Cardiac septum (tissue), 1 donor: ENCODE results near the gene PDE9A. TPM values are rescaled to one million over a fixed set of nuclear protein-coding genes. Genes with fewer than 3 reads are reported as not detected.

Experiments used
- DNase-seq: peaks from one replicate; pipeline ENCODE4 v3.0.0-alpha.2; 2020; ENCODE audit warnings: low spot score
- intact Hi-C: fragments of 100-400 bp; cut with DNase I; formaldehyde crosslinking; loops from one replicate; pipeline ENCODE4 v1.14.0; 2022
- total RNA-seq: library from RNA; stranded (reverse); fragmentation: NEBNext Ultra II Directional; extraction: Animal tissue kit (Norgen Biotek cat#: 25700); gene quantifications from one replicate; pipeline ENCODE4 v1.2.1, GENCODE V29; 2021
- donor health status: DM: no; HTN: no; CAD: no.

The PDE9A gene
- total RNA-seq, 1 donor from 2014 or later: 1.1 TPM

GRCh38 chr21:42666023-42666747 lies 12.8 kb downstream of the PDE9A start:
- DNase-seq: no peak
- intact Hi-C loops: no loop called here

- no peak for DNase-seq
- intact Hi-C loops: no loop called here
These were observed 13.5 kb downstream of the PDE9A start for GRCh38 chr21:42666925-42667324.

DNA sequence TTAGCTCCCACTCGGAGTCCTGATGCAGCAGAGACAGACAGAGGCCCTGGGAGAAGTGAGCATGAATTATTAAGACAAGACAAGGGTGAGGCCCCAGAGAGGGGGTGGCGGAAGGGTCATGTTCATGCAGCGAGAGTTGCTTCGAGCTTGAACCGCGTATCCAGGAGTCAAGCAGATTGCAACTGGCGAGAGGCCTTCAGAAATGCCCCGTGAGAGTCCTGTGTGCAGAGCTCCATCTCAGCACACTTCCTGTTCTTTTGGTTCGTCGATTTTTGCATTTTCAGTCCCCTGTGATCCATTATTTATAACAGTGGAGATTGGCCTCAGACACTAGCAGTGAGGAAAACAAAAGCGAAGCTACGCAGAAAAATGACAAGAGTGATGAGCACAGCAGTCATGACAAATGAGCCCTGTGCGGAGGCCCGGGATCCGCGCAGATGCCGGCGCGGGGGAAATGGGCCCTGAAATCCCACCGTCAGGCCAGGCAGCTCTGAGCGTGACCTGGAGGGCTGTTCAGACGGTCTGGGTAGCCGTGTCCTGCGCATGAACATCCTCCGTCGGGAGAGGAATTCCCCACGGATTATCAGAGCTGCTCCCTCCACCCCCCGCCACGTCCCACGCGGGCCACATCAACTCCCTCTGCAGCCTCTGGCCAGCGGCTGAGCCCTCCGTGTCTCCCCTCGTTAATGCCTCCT lies 15.0 kb downstream of the PDE9A start:
- no peak for DNase-seq
- intact Hi-C loops: no loop called here

- DNase-seq: no peak
- intact Hi-C loops: no loop called here
These were observed 15.6 kb downstream of the PDE9A start for GRCh38 chr21:42669041-42669440.

- DNase-seq: no peak
- intact Hi-C loops: no loop called here
These were observed 16.8 kb downstream of the PDE9A start for GRCh38 chr21:42670058-42670880.

- intact Hi-C loops: no loop called here
These were observed 17.5 kb downstream of the PDE9A start for GRCh38 chr21:42670884-42671283.

DNA sequence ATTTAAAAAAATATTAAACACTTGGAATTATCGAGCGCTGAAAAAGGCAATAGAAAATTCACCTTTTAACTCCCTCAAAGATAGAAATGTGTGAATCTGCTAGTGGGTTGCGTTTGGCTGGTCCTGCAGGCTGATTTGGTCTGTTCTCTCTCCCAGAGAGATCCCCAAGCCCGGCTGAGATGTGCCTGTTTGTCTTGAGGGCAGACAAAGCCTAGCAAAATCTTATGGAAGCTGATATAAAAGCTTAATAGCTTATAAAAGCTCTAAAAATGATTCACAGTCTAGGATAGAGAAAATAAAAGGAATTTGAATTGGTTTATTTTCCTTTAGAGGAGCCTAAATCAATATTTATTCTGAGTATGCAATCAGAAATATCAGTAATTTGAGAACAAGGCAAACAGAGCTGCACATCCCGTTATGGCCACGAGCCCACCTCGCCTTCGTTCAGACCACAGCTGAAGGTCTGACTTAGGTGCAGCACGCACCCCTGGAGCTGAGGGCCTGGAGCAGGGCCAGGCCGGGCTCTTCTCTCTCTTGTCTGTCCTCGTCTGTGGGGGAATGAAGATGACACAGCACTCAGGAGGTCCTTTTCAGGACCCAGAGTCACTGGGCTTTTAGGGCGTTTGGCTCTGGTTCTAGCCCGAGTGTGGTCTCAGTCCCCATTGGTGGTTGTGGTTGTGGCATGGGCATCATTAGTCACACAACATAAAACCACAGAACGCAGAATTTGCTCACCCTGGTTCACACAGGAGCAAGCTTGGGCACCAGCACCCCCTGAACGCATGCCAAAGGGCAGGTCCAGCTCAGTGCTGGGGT lies 18.6 kb downstream of the PDE9A start:
- intact Hi-C loops: no loop called here
- DNase-seq: no peak

More at GRCh38 chr21:42670884-42671283, 17.5 kb downstream of the PDE9A start:
- no peak for DNase-seq

- intact Hi-C loops: no loop called here
- DNase-seq: no peak
These were observed 19.5 kb downstream of the PDE9A start for GRCh38 chr21:42672699-42673458.

DNA sequence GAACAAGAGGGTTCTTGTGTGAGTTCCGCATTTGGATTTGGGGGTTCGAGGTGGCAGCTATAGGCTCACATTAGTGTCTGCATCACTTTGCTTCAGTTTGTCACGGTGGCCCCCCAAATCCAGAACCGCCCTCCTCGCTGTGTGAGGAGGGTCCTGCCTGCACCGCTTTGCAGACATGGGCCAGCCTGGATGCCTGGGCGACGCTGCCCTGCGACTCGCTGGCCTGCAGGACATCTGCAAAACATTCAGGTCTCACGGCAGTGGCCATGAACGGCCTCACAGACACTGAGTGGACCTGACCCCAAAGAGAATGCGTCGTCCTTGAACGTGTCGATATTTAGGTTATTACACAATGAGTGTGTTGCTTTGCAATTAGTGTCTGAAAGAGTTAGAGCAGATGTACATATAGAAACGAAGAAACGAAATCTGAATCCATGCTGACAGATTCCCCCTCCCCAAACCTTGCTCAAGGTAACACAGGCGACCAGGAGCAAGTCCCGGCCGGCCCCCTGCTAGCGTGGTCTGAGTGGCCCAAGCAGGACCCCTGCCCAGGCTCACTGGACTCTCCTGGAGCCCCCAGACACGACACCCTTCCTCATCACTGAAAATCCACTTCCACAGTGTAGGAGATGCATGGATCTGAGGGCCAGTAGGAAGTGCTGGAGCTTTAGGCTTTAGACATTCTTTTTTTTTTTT lies 20.4 kb downstream of the PDE9A start:
- DNase-seq: no peak
- intact Hi-C loops: no loop called here

DNA sequence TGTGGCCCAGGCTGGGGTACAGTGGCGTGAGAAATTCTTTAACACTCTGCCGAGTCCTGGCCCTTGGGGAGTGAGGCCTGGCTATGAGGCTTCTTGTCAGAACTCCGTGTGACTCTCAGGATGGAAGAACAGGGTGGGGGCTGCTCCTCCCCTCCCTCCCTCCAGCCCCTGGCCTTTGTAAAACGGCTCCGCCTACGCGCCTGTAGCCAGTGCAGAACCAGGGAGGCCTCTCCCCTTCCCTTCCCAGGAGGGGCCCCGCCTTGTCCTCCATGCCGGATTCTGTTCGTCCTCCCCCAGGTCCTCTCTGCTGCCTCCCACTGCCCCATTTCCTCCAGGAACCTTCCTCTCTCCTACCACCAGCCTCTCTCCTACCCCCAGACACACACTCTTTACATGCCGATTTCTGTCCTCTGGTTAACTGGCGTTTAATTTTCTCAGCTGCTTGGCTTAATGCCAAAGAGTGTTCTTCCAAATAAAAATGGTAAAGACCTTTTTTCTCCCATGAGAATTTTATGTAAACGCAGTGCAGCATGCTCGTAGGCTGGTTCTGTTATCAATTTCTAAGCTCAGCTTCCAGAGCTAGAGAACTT lies 21.0 kb downstream of the PDE9A start:
- intact Hi-C loops: no loop called here
- DNase-seq: no peak

DNA sequence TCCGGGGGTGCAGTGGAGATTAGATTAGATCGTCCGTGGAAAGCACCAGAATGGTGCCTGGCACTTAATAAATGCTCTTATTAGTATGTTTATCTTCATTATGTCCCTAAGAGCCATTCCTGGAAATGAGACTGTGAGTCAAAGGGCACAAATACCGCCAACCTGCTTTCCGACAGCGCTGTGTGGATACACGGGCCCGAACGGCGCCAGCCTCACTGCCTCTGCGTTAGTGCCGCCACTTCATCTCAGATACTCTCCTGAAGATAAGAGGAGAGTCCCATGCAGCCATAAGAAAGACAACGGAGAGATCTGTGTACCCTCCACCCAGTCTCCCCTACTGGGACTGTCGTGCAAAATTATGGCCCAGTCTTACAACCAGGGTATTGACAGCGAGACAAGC lies 22.0 kb downstream of the PDE9A start:
- intact Hi-C loops: no loop called here
- DNase-seq: no peak

- intact Hi-C loops: no loop called here
- DNase-seq: no peak
These were observed 23.4 kb downstream of the PDE9A start for GRCh38 chr21:42676808-42677207.

DNA sequence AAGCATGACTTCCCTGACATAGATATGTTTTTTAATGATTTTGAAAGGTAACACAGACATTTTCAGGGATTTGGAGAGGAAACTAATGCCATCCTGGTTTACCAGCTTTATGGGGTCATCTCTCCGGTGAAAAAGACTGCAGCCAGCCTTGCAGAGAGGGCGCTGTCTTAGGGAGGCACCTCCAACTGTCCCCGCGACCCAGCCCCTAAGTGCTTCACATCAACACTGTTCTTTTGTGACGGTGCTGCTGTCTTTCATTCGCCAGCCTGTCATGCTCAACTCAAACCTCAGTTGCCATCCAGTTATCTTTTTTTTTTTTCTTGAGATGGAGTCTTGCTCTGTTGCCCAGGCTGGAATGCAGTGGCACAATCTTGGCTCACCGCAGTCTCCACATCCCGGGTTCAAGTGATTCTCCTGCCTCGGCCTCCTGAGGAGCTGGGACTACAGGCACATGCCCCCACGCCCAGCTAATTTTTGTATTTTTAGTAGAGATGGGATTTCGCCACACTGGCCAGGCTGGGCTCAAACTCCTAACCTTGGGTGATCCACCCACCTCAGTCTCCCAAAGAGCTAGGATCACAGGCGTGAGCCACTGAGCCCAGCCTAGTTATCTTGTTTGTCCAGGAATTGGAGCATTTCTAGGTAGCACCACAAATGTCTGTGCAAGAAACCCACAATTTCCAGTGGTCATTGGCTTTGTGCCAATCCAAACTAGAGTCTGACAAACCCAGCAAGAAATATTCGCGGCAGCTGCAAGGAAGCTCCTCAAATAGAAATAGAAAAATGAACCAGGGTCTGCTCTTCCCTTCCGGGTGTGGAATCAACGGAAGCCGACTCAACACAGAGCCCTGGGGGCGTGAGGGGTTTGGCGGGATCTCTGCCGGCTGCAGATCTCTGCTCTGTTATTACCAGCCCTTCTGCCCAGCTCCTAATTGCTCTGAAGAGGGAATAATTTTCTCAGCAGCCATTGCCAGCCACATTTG lies 24.2 kb downstream of the PDE9A start:
- no peak for DNase-seq
- intact Hi-C loops: no loop called here

DNA sequence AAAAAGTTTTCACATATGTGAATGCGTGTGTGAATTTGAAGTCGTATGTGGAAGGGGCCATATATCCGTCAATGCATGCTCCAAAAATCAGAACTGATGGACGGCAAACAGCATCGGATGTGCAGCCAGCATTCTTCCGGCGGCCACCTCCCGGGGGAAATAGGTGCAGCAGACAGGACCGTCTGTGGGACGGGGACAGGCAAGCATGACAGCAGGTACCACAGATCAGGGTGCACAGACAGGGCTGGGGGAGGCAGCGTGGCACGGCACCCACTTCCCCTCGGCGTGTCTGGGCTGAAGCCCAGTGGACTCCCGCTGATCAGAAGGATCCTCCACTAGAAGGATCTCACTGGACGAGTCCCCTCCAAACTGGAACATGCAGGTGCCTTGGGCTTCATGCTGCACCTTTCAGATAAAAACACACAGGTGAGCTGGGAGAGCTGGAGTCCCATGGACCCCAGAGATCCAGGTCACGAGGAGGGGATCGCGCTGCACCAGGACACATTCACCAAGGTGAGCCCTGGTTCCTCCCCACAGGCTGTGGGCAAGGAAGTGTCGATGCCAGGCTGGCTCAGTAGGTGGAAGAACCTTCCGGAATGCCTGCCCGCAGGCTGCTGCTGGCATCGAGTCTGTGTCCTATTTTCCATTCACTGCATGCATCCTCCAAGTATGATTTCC lies 25.3 kb downstream of the PDE9A start:
- DNase-seq: no peak
- intact Hi-C loops: no loop called here

- intact Hi-C loops: no loop called here
- DNase-seq: no peak
These were observed 26.1 kb downstream of the PDE9A start for GRCh38 chr21:42679319-42680057.

GRCh38 chr21:42680058-42680330 lies 26.6 kb downstream of the PDE9A start:
- DNase-seq: no peak
- intact Hi-C loops: no loop called here
